Measurements from ENCODE around the gene APOL4.
"Not testable (repeated sequence)": the region's sequence is repeated elsewhere in the genome, so short reads cannot be mapped to it uniquely, and the experiment has no call there.

The APOL4 gene, protein sequence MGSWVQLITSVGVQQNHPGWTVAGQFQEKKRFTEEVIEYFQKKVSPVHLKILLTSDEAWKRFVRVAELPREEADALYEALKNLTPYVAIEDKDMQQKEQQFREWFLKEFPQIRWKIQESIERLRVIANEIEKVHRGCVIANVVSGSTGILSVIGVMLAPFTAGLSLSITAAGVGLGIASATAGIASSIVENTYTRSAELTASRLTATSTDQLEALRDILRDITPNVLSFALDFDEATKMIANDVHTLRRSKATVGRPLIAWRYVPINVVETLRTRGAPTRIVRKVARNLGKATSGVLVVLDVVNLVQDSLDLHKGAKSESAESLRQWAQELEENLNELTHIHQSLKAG

DNA sequence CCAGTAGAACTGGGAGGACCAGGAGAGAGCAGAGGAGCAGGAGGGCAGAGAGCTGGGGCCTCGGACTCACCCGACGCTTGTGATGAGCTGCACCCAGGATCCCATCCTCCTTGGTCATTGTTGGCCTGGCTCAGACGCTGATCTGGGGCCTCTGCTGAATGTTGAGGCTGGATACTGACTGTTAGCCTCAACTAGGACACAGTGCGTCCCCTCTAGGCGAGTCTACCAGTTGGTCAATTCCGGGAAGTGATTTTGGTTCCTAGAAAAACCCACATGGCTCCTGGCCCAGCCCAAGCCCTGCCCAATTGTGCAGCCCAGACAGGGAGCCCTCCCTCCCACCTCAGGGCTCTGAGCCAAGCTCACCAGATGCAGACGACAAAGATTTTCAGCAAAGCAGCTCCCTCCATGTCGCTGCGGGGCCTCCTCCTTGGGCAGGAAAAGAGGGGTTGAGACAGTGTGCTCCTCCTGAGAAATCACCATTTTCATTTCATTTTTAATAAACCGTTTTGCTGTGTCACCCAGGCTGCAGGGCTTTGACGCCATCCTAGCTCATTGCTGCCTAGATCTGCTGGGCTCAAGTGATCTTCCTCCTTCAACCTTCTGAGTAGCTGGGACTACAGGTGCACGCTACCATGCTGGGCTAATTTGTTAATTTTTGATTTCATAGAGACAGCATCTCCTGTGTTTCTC, at the start of gene APOL4:
APOL4 (minus strand) TSS at position 180 of the 690 bp plus-strand sequence; CDS start at position 105, 75 bp downstream.
- no peak for DNase-seq

DNA sequence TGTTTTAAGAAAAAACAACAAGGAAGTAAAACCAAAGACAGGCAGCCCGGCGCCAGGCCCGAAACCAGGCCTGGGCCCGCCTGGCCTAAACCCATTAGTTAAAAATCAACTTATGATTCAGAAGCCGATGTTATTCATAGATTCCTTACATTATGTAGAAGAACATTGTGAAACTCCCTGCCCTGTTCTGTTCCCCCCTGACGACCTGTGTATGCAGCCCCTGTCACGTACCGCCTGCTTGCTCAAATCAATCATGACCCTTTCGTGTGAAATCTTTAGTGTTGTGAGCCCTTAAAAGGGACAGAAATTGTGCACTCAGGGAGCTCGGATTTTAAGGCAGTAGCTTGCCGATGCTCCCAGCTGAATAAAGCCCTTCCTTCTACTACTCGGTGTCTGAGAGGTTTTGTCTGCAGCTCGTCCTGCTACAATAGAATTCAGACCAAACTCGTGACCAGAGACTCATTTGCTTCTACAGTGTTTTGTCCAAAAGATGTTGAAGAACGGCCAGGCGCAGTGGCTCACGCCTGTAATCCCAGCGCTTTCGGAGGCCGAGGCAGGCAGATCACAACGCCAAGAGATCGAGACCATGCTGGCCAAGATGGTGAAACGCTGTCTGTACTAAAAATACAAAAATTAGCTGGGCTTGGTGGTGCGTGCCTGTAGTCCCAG, 48.8 kb upstream of the APOL4 start:
- DNase-seq, result not testable (repeated sequence)

DNA sequence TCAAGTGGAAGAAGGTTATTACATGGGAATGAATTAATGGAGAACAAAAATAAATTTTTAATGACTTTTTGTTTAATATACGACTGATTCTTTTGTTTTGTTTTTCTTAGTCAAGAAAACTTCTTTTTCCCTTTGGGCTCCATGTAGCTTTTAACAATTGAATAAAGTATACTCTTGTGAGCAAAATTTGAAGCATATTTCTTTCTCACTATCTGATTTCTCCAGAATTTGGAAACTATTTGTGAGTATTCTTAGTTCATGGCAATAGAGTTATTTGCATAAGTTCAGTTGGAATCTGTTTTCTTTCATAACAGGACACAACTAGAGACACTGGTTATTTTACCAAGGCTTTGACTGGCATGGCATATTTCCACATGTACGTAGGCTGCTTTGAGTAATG, 47.6 kb upstream of the APOL4 start:
- no peak for DNase-seq

DNA sequence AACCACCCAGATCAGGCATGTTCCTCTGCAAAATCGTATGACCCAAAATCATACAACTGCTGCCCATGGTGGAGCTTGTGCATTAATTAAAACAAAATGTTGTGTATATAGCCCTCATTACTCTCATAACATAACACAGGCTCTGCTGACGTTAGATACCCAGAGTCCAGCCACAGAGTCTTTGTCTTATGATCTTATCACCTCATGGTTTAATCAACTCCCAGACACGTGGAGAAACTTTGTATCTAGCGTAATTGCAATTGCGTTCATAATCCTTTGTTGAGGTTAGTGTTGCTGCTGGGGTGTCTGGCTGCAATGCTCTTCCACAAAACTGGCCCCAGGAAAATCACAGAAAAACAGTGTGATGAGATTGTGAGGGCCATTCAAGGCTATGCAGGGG, 46.3 kb upstream of the APOL4 start:
- no peak for DNase-seq

DNA sequence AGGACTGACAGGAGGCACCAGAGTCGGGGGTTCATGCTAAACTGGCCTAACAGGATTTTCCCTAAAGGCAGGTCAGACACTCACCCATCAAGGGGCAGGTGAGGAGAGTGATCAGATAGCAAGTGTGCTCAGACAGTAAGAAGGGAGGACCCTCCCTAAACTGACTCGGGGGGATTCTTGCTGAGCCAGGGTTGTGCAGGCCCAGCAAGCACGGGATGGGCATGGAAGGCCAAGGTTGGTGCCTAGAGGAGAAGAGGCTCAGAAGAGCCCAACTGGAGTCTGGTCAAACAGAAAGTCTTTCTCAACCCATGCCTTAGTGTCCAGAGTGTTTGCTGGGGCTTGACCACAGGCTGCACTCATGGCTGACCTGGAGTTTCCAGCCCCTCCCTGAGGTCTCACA, 45.1 kb upstream of the APOL4 start:
- no peak for DNase-seq

DNA sequence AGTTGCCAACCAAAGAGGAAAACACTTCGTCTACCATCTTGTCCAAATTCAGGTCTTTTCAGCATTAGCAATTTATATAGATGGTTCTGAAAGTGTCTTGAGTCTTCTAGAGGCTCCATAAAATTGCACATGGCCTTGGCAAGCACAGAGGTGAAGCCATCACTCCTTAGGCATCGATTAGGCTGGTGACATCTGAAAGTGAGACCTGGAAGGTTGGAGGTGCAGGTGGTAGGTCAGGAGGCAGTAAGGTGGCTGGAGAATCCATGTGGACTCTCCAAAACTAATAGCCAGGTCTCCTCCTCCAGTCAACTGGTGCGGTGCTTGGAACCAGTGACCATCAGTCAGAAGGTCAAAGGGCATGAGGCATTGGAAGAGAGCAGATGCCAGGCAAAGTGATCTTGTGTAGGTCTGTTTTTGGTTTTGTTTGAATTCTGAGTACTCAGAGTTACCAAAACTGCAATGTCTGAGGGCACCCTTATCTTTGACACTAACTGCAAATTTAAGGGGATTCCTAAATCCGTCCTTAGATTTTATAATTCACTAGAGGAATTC, 44.3 kb upstream of the APOL4 start:
- no peak for DNase-seq

DNA sequence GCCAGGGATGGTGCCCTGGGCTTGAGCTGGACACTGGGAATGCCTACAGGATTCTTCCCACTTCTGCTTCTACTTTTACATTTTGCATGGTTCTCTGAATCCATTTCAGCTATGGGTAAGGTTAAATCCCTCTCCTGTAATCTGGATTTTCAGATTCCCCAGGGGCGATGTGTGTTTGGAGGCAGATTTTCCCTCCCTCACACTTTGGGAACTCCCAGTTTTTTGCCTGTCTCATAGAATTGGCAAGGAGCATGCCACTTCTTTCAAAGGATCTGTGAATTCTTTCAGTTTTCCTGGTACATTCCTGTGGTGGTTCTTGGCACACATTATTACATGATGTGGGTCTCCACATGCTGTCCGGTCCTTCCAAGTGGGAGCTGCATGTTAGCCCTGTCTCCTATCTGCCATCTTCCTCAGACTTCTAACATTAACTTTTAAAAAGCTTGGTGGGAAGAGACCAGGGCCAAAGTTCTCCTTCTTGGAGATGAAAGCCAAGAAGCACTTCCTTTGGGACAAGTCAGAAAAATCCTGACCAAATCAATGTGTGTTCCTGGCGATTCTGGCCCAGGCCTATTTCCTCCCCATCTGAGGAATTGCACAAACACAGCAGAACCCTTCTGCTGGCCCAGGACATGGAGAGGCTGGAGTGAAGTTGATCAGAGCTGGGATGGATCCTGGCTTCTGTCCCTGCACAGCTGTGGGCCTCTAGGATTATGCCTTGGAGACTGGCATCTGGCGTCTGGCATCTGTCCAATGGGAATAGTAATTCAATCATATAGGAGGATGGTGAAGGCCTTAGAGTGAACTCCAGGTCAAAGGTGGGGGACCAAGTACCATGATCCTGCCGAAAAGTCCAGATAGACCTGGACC, 43.1 kb upstream of the APOL4 start:
- DNase-seq, result peak; percentile 45

DNA sequence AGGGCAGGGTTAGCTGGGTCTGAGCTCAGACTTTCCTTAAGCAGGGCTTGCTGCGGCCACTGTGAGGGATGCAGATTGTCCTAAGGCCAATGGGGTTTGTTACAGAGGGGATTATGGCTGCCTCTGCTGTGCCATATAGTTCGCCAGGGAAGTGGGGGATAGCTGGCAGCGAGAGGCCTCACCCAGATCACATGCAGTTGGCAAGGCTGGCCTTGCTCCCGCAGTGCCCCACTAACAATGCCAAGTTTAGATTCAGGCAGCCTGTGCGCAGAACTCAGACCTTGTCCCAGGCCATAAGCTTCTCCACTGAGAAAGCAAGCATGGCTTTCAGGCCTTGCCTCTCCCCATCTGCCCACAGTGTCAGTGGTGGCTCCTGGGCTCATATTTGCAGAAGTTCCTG, 42.4 kb upstream of the APOL4 start:
- no peak for DNase-seq

DNA sequence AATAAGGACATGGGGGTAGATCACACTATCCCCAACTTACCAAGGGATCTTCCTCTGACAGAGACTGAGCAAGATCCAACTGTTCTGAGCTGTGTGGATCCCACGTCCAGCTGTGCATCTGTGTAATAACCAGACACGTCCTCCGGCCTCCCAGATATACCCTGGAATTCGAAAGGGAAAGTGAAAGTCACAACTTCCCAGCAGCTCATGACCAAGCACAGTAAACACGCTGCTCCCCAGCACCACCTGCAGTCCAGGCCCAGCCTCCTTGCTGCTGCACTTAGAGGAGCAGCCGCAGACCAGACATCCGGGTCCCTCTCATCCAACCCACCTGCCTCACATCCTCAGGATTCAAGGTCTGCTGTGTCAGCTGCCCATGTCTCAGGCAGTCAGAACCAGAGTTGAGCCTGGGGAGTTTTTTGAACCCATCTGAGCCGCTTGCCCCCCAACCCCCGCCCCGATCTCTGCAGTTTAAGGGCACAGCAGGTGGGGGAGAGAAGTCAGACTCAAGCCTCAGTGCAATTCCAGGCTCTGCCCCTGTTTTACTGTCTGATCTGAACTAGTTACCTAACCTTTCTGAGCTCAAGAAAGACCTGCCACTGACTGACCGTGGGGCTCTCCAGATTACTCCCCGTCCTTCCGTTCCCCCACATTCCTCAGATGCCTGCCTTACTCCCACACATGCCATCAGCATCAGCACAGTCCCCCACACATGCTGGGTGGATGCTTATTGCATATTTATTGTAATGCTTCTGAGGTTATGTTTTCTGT, 38.0 kb upstream of the APOL4 start, which contains the start of gene APOL2:
APOL2 (minus strand) TSS at position 127 of the 771 bp plus-strand sequence. CDS start 6,365 bp downstream, outside the sequence.
- DNase-seq, result peak; percentile 85

DNA sequence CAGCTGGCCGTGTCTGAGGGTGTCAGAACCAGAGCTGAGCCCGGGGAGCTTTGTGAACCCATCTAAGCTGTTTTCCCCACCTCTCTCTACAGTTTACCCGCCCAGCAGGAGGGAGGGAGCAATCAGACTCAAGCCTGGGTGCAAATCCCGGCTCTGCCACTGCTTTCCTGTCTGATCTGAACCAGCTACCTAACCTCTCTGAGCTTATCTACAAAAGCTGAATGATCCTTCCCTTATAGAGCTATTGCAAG, 37.5 kb upstream of the APOL4 start:
- no peak for DNase-seq

DNA sequence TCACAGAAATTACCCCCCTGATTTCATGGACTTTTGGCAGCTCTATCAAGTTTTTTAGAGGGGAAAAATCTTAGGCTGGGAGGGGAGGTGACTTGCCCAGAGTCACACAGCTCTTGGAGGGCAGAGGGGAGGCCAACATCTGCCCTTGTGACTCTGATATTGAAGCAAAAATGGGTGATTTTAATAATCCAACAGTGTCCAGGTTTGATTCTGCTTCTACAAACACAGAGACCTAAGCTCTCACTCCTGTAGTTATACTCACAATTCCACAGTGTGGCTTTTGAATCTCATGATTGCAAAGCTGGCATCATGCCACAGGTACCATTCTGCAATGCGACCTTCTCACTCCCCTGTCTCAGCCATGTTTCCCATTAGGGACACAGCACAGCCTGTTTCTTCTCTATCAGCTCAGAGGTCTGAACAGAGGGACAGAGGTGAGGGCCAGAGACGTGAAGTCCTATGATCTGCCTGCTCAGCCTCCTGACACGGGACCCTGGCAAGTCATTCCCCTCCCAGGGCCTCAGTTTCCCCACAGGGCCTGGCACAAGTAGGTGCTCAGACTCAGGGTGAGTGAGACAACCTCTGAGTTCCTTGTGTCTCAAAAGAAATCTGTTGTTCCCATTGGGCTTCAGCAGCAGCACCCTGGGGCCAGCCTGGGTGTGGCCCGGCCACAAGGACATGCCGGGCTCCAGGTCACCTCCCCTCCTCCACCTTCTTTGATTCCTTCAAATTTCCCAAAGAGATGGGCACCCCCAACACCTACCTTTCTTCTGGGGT, 37.0 kb upstream of the APOL4 start:
- no peak for DNase-seq

DNA sequence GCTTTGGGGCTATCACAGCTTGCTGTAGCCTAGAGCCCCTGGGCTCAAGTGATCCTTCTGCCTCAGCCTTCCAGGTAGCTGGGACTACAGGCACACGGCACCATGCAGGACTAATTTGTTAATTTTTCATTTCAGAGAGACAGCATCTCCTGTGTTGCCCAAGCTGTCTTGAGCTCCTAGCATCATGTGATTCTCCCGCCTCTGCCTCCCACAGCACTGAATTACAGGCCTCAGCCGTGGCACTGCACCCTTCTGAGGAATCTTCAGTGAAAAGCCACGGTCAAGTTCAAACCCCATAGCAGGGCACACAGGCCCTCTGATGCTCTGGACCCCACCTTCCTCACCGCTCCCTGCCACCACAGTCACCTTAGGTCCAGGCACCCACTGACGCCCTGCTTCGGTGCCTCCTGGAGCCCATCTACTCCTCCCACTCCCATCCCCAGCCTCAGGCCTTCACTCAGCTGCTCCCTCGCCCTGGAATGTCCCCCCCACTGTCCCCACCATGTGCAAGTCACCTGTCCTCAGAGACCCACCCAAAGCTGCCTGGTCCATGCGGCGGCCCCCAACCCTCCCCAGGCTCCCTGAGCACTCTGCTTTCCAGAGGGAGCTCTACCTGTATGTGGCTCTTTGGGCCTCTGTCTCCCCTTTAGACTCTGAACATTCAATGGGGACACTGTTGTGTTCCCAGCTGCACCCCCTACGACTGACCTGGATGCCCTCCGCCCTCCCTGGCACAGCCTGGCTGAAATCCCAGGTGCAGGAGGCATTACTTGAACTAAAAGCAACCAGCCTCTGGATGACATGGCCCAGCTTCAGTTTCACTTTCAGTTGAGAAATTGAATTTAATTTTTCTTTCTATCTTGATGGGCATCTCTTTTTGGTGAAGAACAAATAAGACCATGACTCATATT, 36.1 kb upstream of the APOL4 start:
- DNase-seq, result peak; percentile 11

DNA sequence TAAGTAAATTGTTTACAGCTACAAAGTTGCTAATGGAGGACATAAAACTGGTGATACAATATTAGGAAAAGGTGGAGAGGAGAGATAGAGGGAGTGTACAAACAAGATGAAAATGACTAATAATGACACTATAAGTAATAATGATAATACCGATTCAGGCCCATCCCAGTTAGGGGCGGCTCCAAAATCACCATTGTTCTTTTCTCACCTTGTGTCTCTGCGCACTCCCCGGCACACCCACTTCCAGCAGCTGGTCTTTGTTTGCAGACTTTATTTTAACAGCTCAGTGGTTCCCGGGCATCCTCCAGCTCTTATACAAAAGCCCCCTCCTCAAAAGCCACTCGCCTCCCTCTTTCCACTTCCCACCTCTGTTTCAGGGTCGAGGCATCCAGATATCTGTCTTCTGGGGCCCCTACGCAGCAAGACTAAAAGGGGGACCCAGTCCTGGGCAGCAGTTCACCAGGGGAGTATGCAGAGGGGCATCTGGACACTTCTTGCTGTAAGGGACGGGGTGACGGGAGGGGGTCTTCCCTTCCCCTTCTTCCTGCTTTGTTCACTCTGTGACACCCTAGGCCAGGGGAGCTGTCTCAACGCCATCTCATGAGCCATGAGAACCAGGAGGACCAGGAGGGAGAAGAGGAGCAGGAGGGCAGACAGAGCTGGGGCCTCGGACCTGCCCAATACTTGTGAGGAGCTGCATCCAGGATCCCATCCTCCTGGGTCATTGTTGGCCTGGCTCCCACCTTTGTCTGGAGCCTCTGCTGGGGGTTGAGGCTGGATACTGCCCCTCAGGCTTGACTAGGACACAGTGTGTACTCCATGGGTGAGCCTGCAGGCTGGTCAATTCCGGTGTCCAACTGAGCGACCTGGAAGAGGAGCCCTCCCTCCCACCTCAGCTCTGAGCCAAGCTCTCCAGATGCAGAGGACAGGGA, 35.0 kb upstream of the APOL4 start:
- no peak for DNase-seq

DNA sequence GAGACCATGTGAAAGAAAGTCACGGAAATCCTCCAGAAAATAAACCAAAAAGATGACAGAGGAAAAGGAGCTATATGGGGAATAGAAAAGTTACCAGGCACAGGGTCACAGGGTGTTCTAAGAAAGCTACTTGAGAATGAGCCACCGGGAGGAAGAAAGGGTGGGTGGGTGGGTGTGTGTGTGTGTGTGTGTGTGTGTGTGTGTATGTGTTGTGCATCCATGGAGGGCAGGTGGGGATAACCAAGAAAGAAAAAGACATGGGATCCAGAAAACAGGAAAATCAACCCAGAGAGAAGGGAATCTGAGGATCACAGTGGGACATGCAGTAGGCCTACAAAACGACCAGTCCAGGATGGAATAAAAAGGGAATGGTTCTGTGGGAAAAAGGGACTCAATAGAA, 34.0 kb upstream of the APOL4 start:
- no peak for DNase-seq

DNA sequence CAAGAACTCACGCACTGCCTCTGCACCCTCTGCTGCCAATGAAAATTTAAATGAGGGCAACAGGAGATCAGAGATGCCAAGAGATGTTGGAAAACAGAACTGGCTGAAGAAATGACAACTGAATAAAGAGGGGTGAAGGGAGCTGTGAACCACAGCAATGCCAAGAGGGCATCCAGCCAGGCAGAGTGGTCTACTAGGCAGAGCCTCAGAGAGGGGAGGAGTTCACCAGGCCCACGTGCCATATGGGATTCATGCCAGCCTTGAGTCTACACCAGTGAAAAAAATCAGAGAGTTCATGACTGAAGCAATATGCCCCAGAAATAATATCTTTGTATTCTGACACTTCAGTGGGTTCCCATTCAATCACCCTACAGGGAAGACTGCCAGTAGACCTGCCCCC, 33.3 kb upstream of the APOL4 start:
- DNase-seq, result no peak

DNA sequence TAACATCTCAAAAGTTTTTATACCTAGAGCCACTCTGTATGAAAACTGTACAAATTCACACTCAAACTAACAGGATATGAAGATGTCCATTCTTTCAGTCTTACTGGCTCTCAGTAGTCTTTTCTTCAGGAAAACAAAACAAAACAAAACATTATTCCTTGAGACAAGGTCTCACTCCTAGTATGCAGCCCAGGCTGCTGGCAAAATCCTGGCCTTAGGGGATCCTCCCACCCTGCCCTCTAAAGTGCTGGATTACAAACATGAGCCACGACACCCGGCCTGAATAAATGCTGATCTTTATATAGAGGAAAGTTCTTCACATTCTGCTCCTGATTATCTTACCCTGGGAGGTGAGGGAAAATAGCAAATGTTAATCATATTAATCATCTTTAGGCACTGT, 32.6 kb upstream of the APOL4 start:
- no peak for DNase-seq

DNA sequence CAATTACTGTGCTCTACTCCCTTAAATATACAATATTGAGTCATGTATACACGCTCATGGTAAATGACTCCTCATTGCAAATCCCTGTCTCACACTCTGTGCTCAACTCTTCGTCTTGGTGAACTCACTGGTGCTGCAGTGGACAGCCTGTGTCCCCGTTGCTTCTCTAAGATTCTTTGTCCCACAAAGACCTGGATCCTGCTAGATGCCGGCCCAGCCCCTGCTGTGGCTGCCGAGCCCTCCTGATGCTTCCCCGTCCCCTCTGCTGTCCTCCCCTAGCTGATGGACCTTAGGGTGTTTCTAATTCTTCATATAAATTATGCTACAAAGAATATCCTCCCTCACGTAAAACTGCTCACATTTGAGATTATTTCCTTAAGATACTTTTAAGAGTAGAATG, 32.2 kb upstream of the APOL4 start:
- DNase-seq, result no peak

DNA sequence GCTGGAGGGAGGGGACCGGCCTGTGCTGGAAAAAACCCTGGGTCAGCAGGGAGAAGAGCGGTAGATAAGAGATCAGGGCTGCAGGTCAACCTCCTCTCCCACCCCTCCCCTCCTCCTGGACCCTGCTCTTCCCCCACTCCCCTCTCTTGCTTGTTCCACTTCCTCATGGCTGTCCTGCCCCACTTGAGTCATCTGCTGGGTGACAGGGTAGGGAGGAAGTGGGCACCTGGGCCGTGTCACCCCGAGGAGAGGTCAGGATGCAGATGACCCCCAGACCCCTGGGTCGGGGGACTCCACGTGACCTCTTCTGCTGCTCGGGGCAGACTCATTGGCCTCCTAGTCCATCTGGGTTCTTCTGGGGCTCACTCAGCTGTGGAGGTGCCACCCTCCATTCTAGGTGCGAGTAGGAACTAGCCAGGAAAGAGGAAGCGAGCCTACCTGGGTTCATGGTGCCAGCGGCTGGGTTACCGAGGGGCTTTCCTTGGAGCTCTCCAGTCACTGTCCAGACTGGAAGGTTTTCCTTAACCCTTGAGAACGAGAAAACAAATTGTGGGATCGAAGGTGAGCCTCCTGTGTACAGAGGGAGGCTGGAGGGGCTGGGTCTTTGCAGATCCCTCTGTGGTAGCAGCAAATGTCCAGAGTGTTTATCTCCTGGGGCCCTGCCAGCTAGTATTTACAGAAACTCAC, 31.2 kb upstream of the APOL4 start:
- DNase-seq, result no peak

All from NCI-H226 (cell line).